GM19023 (cell line): ENCODE data around the gene ACYP1.

Experiments
- ATAC-seq: cut with Tn5 transposase; IDR thresholded peaks from one replicate; pipeline ENCODE4 v1.9.1; 2021; ENCODE audit warnings: mild to moderate bottlenecking, moderate library complexity; ENCODE audit not compliant: unreplicated experiment

ACYP1 gene

GRCh38 chr14:75040959-75041358, 22.9 kb downstream of the ACYP1 start:
- ATAC-seq = no peak

GRCh38 chr14:75040507-75040906, 23.3 kb downstream of the ACYP1 start:
- ATAC-seq = no peak

GRCh38 chr14:75032939-75033338, 30.9 kb downstream of the ACYP1 start:
- no peak for ATAC-seq

GRCh38 chr14:75030147-75030546, 33.7 kb downstream of the ACYP1 start:
- no peak for ATAC-seq

- no peak for ATAC-seq
These were observed 37.9 kb downstream of the ACYP1 start for GRCh38 chr14:75025876-75026275.

- ATAC-seq = no peak
These were observed 38.7 kb downstream of the ACYP1 start for GRCh38 chr14:75025082-75025481.

GRCh38 chr14:75023108-75023507, 40.7 kb downstream of the ACYP1 start:
- ATAC-seq = no peak

GRCh38 chr14:75022655-75023054, 41.2 kb downstream of the ACYP1 start:
- ATAC-seq = no peak

GRCh38 chr14:75018694-75019093, 45.1 kb downstream of the ACYP1 start:
- no peak for ATAC-seq

GRCh38 chr14:75016815-75017214, 47.0 kb downstream of the ACYP1 start:
- no peak for ATAC-seq

GRCh38 chr14:75015496-75015895, 48.3 kb downstream of the ACYP1 start:
- ATAC-seq = no peak

- no peak for ATAC-seq
These were observed 50.5 kb downstream of the ACYP1 start for GRCh38 chr14:75013290-75013689.

GRCh38 chr14:75011356-75011994, 52.3 kb downstream of the ACYP1 start:
- ATAC-seq = no peak

- no peak for ATAC-seq
These were observed 53.2 kb downstream of the ACYP1 start for GRCh38 chr14:75010472-75011093.

GRCh38 chr14:75009176-75009575, 54.6 kb downstream of the ACYP1 start:
- ATAC-seq = no peak

GRCh38 chr14:75005357-75005756, 58.5 kb downstream of the ACYP1 start:
- ATAC-seq = no peak

- no peak for ATAC-seq
These were observed 60.4 kb downstream of the ACYP1 start for GRCh38 chr14:75003250-75004027.
